ENCODE measurements around the gene TCTN2.
A peak's percentile ranks its signal among the peaks of the same experiment; 100 is the strongest.

TCTN2 gene

GRCh38 chr12:123741937-123742572 lies 71.1 kb downstream of the TCTN2 start:
- DNase-seq, result no peak

- DNase-seq, result no peak
These were observed 72.1 kb downstream of the TCTN2 start for GRCh38 chr12:123743002-123743401.

DNA sequence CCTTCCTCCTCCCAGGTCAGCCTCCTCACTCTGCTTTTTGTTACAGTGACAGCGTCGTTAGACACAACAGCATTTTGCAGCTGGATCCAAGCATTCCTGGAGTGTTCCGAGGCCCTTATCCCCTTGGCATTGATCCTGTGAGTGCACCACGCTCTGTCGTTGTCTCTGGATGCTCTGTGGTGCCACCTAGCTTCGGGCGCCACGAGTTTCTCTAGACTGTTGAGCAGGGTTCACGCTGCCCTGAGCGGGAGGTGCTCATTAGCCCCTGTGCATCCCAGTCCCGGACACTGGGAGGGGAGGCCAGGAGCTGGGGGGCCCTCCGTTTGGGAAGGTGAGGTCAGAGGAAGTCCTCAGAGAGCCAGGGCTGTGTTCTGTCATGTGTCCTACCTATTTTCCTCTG lies 73.9 kb downstream of the TCTN2 start:
- DNase-seq, result peak in 1 of 14 donors; percentile 1

DNA sequence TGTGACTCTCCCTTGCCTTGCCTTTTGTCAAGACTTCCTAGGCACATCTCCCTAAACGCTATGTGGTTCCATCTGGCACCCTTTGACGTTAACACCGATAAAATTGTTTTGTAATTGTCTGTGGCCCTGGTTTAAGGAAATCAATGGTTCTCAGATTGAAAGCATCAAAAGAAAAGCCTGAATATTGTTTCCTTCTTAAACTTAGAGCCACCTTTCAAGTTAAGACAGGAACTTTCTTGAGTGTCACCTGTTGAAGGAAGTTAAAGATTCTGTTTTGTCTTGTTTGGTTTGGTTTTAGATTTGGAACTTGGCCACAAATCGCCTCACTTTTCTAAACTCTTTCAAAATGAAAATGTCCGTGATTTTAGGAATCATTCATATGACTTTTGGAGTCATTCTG lies 76.4 kb downstream of the TCTN2 start:
- no peak for DNase-seq

DNA sequence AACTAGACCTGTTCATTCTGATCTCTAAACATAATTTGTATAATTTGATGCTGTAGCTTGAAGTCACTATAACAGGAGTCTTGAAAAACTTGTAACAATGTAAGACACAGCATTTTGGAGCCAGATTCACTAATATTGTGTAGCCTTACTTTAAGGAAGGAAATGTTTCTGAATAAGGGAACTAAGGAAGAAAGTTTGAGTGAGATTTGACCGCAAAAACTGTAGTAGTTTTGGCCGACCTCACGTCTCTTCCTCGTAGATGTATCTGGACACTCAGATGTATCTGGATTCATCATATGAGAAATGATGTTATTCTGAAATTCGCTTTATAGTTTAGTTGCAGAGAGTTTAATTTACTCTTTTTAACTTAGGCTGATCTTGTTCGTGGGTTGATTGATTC lies 77.2 kb downstream of the TCTN2 start:
- DNase-seq, result no peak

DNA sequence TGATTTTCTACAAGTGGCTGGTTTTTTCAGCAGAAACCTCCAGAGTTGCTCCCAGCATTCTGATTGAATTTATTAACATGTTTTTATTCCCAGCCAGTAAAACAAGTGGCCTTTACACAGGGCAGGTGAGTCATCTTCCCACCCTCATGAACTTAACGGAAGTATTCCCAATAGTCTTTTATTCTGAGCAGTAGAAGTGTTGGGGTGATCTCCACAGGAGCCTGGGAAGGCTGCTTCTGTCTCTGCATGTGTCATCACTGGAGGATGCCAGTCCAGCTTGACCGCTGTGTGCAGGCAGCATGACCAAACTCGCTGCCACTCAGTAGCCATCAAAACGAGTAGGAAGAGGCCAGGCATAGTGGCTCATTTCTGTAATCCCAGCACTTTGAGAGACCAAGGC lies 77.7 kb downstream of the TCTN2 start:
- no peak for DNase-seq

DNA sequence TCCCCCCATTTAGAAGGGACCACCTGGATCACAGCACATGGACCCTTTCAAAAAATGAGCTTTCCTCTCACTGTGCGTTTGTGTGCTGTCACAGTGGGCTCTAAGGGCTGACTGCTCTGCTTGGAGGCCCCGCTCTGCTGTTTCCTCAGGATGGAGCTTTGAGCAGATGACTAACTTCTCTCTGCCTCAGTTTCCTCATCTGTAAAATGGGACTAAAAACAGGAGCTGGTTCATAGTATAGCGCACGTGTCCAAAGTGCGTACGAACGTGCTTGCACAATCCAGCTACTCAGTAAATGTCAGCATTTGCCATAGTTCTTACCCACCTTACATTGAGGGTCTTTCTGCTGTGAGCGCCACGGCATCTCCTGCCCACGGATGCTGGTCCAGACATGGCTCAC lies 78.4 kb downstream of the TCTN2 start:
- no peak for DNase-seq

- DNase-seq, result no peak
These were observed 79.3 kb downstream of the TCTN2 start for GRCh38 chr12:123750159-123750656.

DNA sequence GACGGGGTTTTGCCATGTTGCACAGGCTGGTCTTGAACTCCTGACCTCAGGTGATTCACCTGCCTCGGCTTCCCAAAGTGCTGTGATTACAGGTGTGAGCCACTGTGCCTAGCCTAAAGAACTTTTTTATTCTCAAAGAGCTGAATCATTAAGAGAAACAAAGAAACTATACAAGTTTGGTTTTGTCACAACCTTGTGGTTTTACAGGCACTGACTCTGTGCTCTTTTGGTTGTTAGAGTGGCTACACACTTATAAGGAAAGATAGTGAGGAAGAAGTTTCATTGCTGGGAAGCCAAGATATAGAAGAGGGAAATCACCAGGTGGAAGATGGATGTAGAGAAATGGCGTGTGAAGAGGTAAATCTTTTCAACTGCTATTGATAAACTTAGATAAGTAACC lies 81.1 kb downstream of the TCTN2 start:
- no peak for DNase-seq

DNA sequence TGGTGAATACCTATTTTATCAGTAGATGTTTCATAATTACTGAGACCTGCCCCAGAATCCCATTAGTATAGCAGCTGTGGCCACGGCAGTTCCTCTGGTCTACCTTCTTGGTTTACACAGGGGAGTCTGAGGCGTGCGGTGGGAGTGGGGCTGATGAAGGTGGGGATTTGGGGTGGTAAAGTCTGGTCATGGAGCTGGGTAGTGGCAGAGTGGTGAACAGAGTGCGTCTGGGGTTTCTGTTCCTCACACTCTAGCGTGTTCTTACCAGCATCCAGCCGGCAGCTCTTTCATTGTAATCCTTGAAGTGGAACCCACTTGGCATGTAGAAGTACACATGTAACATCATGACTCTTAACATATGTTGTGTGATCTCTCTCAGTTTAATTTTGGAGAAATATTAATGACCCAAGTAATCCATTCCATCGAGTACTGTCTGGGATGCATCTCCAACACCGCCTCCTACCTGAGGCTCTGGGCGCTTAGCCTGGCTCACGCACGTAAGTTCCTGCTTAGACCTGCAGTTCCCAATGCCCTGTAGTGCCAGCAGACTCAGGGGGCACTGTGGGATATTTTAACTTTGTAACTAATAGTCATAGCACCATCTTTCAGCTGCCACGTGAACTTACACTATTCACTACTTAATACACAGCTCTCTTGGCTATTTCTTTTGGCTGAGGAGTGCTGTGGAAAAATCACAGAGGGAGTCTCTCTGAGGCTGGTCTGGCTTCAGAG lies 83.3 kb downstream of the TCTN2 start:
- DNase-seq, result no peak

DNA sequence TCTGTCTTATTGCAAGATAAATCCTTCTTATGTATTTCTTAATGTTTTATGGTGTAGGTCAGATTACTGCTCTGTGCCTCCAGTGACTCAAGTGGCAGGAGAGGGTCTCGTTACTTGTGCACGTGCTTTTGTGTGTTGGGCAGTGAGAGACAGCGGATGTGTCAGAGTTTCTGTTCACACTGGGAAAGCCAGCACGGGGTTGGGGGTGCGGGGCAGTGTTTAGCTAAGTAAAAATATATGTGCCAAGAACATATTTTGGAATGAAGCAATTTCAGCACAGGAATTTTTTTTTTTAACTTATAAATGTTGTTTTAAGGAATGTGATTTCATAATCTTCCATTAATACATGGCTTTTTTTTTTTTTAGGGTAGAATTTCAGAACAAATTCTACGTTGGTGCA lies 86.6 kb downstream of the TCTN2 start:
- DNase-seq, result no peak

Measured in C1 segment of cervical spinal cord (tissue), 14 donors.